GM19238 (cell line): ENCODE measurements around the gene DCTN1.
"Not testable (repeated sequence)": the region's sequence is repeated elsewhere in the genome, so short reads cannot be mapped to it uniquely, and the experiment has no call there.

Experiments
- DNase-seq: peaks from one replicate; pipeline ENCODE4 v3.0.0; 2011; ENCODE audit warnings: low spot score; ENCODE audit not compliant: insufficient read length

DCTN1 gene

GRCh38 chr2:74371421-74371820 lies 8.7 kb downstream of the DCTN1 start:
- no peak for DNase-seq

- no peak for DNase-seq
Observed at GRCh38 chr2:74369976-74370375, 10.1 kb downstream of the DCTN1 start.

GRCh38 chr2:74368499-74368898 lies 11.6 kb downstream of the DCTN1 start:
- DNase-seq = no peak

- DNase-seq = no peak
Observed at GRCh38 chr2:74367789-74368188, 12.3 kb downstream of the DCTN1 start.

- DNase-seq = no peak
Observed at GRCh38 chr2:74366036-74366435, 14.1 kb downstream of the DCTN1 start.

GRCh38 chr2:74364533-74365505 lies 15.3 kb downstream of the DCTN1 start:
- DNase-seq = no peak

GRCh38 chr2:74361327-74361726 lies 18.8 kb downstream of the DCTN1 start:
- no peak for DNase-seq

- DNase-seq = no peak
Observed at GRCh38 chr2:74357627-74358026, 22.5 kb downstream of the DCTN1 start.

- no peak for DNase-seq
Observed at GRCh38 chr2:74349889-74350288, 30.2 kb downstream of the DCTN1 start.

- no peak for DNase-seq
Observed at GRCh38 chr2:74347742-74348141, 32.4 kb downstream of the DCTN1 start.

- DNase-seq = no peak
Observed at GRCh38 chr2:74347303-74347702, 32.8 kb downstream of the DCTN1 start.

- no peak for DNase-seq
Observed at GRCh38 chr2:74345272-74345943, 34.7 kb downstream of the DCTN1 start.

GRCh38 chr2:74343316-74343715 lies 36.8 kb downstream of the DCTN1 start, which contains the start of gene SLC4A5:
SLC4A5 (minus strand) TSS chr2:74343416; CDS start chr2:74315023, 28,393 bp downstream.
- DNase-seq = no peak

- DNase-seq = not testable (repeated sequence)
Observed at GRCh38 chr2:74336227-74336626, 43.9 kb downstream of the DCTN1 start.

GRCh38 chr2:74334931-74335333 lies 45.2 kb downstream of the DCTN1 start:
- peak; percentile 35 for DNase-seq

GRCh38 chr2:74333896-74334586 lies 46.1 kb downstream of the DCTN1 start:
- DNase-seq = no peak

GRCh38 chr2:74333175-74333574 lies 46.9 kb downstream of the DCTN1 start:
- no peak for DNase-seq

- DNase-seq = no peak
Observed at GRCh38 chr2:74332550-74333174, 47.4 kb downstream of the DCTN1 start.

GRCh38 chr2:74328573-74328972 lies 51.5 kb downstream of the DCTN1 start:
- no peak for DNase-seq

- DNase-seq = no peak
Observed at GRCh38 chr2:74328074-74328473, 52.0 kb downstream of the DCTN1 start.

GRCh38 chr2:74327627-74328026 lies 52.5 kb downstream of the DCTN1 start:
- no peak for DNase-seq
